AG04449 (cell line): ENCODE data around the gene RGL3.

Source experiments
- CTCF ChIA-PET: fragments of 350-600 bp; formaldehyde crosslinking; extraction: SDS; loops from one replicate; lab custom pipeline; 2021; ENCODE audit warnings: antibody characterized with exemption; lab: Yijun Ruan, JAX
- POLR2A ChIA-PET: fragments of 400-600, 350-600 bp; formaldehyde crosslinking; extraction: SDS; loops from one replicate; lab custom pipeline; 2020; ENCODE audit warnings: antibody characterized with exemption, inconsistent platforms; lab: Yijun Ruan, JAX
- DNase-seq: peaks from one replicate; pipeline ENCODE4 v3.0.0-alpha.2; 2010; ENCODE audit warnings: low read depth, low spot score
- H3K4me3 ChIP-seq: 2 replicates; pipeline ENCODE4 v1.5.1; 2011; ENCODE audit warnings: low read depth, mild to moderate bottlenecking, control low read depth, low read length
- CTCF ChIP-seq: IDR thresholded peaks from one replicate; pipeline ENCODE4 v1.5.1; 2011; ENCODE audit warnings: mild to moderate bottlenecking, moderate library complexity, low read length, control low read depth, inconsistent platforms; ENCODE audit not compliant: insufficient read depth; ENCODE audit errors: missing control alignments

The RGL3 gene

GRCh38 chr19:11401808-11402543, 17.1 kb downstream of the RGL3 start:
- POLR2A ChIA-PET = no interaction called here
- no peak for DNase-seq
- TF ChIP-seq CTCF = no peak
- CTCF ChIA-PET = interaction anchor here (0.9 to 2.9 kb wide), 6 partner anchors 12 to 81 kb away, joined by 3 to 8 read pairs (median 4); partner anchors contain the start of genes ODAD3 and RGL3
- no peak overlapping the region for H3K4me3 ChIP-seq

- ChIA-PET POLR2A (no interaction called here), CTCF (interaction anchor here (1.8 to 2.0 kb wide), 3 partner anchors 18 to 82 kb away, joined by 4 to 8 read pairs (median 8); no protein-coding TSS in a partner anchor)
- TF ChIP-seq CTCF = no peak
- H3K4me3 ChIP-seq = no peak overlapping the region
- DNase-seq = no peak
Observed at GRCh38 chr19:11400798-11401197, 18.3 kb downstream of the RGL3 start.

GRCh38 chr19:11399667-11400066, 19.4 kb downstream of the RGL3 start:
- no peak overlapping the region for H3K4me3 ChIP-seq
- ChIA-PET POLR2A (no interaction called here), CTCF (interaction anchor here (0.6 to 2.0 kb wide), 2 partner anchors 17 to 18 kb away, joined by 3 to 8 read pairs; no protein-coding TSS in a partner anchor)
- no peak for DNase-seq
- TF ChIP-seq CTCF = no peak

- CTCF ChIA-PET = interaction anchor here (1.7 to 1.9 kb wide), 2 partner anchors 14 to 16 kb away, joined by 5 to 8 read pairs; no protein-coding TSS in a partner anchor
- POLR2A ChIA-PET = no interaction called here
- TF ChIP-seq CTCF = no peak
- H3K4me3 ChIP-seq = no peak overlapping the region
- DNase-seq = no peak
Observed at GRCh38 chr19:11397089-11397610, 22.0 kb downstream of the RGL3 start.

GRCh38 chr19:11390933-11391680, 28.0 kb downstream of the RGL3 start:
- no peak for TF ChIP-seq CTCF
- no peak overlapping the region for H3K4me3 ChIP-seq
- POLR2A ChIA-PET = interaction anchor here (0.9 kb wide), 1 partner anchor 10 kb away, joined by 4 read pairs; no protein-coding TSS in a partner anchor
- DNase-seq = no peak
- CTCF ChIA-PET = interaction anchor here (1.0 to 4.1 kb wide), 3 partner anchors 10 to 13 kb away, joined by 3 to 45 read pairs (median 4); no protein-coding TSS in a partner anchor
